Endothelial cell of umbilical vein (primary cell): ENCODE results near the gene EHD2.

Experiments used
- FOS ChIP-seq: IDR thresholded peaks from 2 replicates; pipeline ENCODE4 v1.6.1; 2011; ENCODE audit warnings: mild to moderate bottlenecking, low read length, moderate library complexity, borderline replicate concordance; ENCODE audit not compliant: insufficient read depth
- JUN ChIP-seq: IDR thresholded peaks from 2 replicates; pipeline ENCODE4 v1.6.1; 2011; ENCODE audit warnings: borderline replicate concordance, low read depth; ENCODE audit not compliant: insufficient read length, insufficient read depth
- MAX ChIP-seq: IDR thresholded peaks from 2 replicates; pipeline ENCODE4 v1.6.1; 2011; ENCODE audit not compliant: insufficient read depth, insufficient read length
- POLR2A ChIP-seq: IDR thresholded peaks from 2 replicates; pipeline ENCODE4 v1.6.1; 2012; ENCODE audit warnings: low read depth, mild to moderate bottlenecking, control low read depth, low read length
- POLR2AphosphoS5 ChIP-seq: IDR thresholded peaks from 2 replicates; pipeline ENCODE4 v1.6.1; 2012; ENCODE audit warnings: low read depth, mild to moderate bottlenecking, control low read depth, low read length, moderate library complexity; ENCODE audit not compliant: insufficient read depth
- TF ChIP-seq, protein P1 (sequence below), 2 donors: IDR thresholded peaks; 1 replicate in 1 of 2; 2 replicates in 1 of 2; pipeline ENCODE4 v1.5.1; 2011; ENCODE audit warnings: low read length in 2 of 2, mild to moderate bottlenecking in 2 of 2, moderate library complexity in 2 of 2, control low read depth in 1 of 2, inconsistent platforms in 1 of 2, low read depth in 1 of 2; ENCODE audit not compliant: insufficient read depth in 1 of 2; ENCODE audit errors: extremely low read depth in 1 of 2

- TF ChIP-seq, protein P1, sequence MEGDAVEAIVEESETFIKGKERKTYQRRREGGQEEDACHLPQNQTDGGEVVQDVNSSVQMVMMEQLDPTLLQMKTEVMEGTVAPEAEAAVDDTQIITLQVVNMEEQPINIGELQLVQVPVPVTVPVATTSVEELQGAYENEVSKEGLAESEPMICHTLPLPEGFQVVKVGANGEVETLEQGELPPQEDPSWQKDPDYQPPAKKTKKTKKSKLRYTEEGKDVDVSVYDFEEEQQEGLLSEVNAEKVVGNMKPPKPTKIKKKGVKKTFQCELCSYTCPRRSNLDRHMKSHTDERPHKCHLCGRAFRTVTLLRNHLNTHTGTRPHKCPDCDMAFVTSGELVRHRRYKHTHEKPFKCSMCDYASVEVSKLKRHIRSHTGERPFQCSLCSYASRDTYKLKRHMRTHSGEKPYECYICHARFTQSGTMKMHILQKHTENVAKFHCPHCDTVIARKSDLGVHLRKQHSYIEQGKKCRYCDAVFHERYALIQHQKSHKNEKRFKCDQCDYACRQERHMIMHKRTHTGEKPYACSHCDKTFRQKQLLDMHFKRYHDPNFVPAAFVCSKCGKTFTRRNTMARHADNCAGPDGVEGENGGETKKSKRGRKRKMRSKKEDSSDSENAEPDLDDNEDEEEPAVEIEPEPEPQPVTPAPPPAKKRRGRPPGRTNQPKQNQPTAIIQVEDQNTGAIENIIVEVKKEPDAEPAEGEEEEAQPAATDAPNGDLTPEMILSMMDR (IDR thresholded peaks at IDR 0.05; ENCODE audit: extremely low read depth in 1 of 2, insufficient read depth in 1 of 2, low read depth in 1 of 2, low read length in 2 of 2), result no peak
- TF ChIP-seq POLR2A (no peak), FOS (no peak), JUN (no peak), POLR2AphosphoS5 (no peak), MAX (no peak)
Measured at GRCh38 chr19:47792616-47793015, 79.4 kb downstream of the EHD2 start.
